Muscle of leg (tissue), 11 donors: ENCODE data around the gene SPDEF. TPM values are rescaled to one million over a fixed set of nuclear protein-coding genes. Genes with fewer than 3 reads are reported as not detected.
A peak's percentile ranks its signal among the peaks of the same experiment; 100 is the strongest.

Experiments
- DNase-seq: peaks from one replicate; pipeline ENCODE4 v3.0.0; 2013
- H3K27ac ChIP-seq: one replicate; pipeline ENCODE4 v1.5.1; 2013; ENCODE audit warnings: mild to moderate bottlenecking, low read length, control low read depth
- H3K27me3 ChIP-seq: one replicate; pipeline ENCODE4 v1.6.1; 2013; ENCODE audit warnings: low read length; ENCODE audit not compliant: control insufficient read depth, insufficient read depth
- H3K36me3 ChIP-seq: one replicate; pipeline ENCODE4 v1.6.1; 2013; ENCODE audit warnings: low read length; ENCODE audit not compliant: control insufficient read depth, insufficient read depth
- H3K4me1 ChIP-seq: one replicate; pipeline ENCODE4 v1.6.1; 2013; ENCODE audit warnings: low read length; ENCODE audit not compliant: control insufficient read depth, insufficient read depth
- H3K4me3 ChIP-seq: one replicate; pipeline ENCODE4 v1.5.1; 2013; ENCODE audit warnings: low read length, control low read depth
- H3K9me3 ChIP-seq: replicated peaks from 2 replicates; pipeline ENCODE4 v1.6.1; 2013; ENCODE audit warnings: low read depth, low read length; ENCODE audit not compliant: control insufficient read depth
- WGBS: methylation state at CpG from one replicate; pipeline ENCODE4 v1.1.5; 2013; ENCODE audit warnings: missing lambda C conversion rate; ENCODE audit not compliant: insufficient coverage; 5-methylcytosine and 5-hydroxymethylcytosine counted together
- polyA plus RNA-seq, 8 donors: library from polyadenylated mRNA; unstranded; fragments of 120-200 nt; gene quantifications; one replicate each; pipeline versions ENCODE4 v1.2.1 to v1.2.3, GENCODE V29; 2013; ENCODE audit warnings: inconsistent platforms in 1 of 8, low replicate concordance in 1 of 8; ENCODE audit not compliant: insufficient read length in 8 of 8, insufficient read depth in 1 of 8
- total RNA-seq: library from RNA; stranded (reverse); fragments of 120-200 nt; gene quantifications from one replicate; pipeline ENCODE4 v1.2.4, GENCODE V29; 2013

The SPDEF gene
- total and polyA plus RNA-seq, 9 donors: 0.04 to 0.28 (median 0.11) TPM; not detected in 3

DNA sequence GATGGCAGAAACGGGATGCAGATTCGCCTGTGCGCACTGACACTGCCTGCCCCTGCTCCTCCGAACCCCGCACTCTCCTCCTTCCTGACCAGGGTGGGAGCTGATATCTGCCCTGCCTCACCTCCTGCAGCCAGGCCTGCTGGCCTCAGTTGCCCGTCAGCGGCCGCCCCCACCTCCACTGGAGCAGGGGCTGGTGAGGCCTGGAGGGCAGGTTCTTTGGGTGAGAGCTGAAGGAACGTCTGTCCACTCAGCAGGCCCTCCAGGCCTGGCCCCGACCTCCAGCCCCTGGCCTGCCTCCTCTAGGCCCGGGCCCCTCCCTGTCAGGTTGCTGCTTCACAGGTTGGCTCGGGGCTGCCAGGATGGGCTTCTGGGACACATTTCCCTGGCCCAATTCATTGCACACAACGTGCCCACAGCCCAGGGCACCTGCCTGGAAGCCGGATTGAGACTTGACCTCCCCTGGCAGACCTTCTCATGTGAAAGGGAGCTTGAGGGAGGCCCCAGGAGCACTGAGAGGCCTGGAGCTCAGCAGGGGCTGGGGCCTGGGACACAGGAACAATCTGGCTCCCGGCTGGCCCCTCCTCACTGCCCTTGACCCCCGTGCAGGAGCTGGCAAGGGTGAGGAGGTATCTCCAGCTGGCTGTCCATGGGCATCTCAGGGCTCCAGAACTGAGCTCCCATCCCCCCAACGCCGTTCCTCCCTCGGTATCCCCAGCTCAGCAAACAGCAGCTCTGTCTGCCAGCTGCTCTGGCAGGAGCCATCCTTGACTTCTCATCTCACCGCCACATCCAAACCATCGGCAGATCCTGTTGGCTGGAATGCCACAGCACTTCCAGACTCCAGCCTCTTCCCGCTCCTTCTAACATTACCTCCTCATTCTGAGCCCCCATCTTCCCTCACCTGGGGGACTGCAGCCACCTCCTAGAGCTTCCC is 39.5 kb downstream of the SPDEF start:
- no peak overlapping the region for H3K27ac ChIP-seq
- peaks cover 21% of the 10 kb centered on the region for H3K27me3 ChIP-seq
- H3K9me3 ChIP-seq: no peaks in the 10 kb centered on the region
- 74% methylated on average over 17 of the region's 22 CpGs for WGBS
- peaks cover 7% of the 10 kb centered on the region for H3K4me1 ChIP-seq
- H3K36me3 ChIP-seq: no peaks in the 10 kb centered on the region
- DNase-seq: no peak
- H3K4me3 ChIP-seq: no peak overlapping the region

DNA sequence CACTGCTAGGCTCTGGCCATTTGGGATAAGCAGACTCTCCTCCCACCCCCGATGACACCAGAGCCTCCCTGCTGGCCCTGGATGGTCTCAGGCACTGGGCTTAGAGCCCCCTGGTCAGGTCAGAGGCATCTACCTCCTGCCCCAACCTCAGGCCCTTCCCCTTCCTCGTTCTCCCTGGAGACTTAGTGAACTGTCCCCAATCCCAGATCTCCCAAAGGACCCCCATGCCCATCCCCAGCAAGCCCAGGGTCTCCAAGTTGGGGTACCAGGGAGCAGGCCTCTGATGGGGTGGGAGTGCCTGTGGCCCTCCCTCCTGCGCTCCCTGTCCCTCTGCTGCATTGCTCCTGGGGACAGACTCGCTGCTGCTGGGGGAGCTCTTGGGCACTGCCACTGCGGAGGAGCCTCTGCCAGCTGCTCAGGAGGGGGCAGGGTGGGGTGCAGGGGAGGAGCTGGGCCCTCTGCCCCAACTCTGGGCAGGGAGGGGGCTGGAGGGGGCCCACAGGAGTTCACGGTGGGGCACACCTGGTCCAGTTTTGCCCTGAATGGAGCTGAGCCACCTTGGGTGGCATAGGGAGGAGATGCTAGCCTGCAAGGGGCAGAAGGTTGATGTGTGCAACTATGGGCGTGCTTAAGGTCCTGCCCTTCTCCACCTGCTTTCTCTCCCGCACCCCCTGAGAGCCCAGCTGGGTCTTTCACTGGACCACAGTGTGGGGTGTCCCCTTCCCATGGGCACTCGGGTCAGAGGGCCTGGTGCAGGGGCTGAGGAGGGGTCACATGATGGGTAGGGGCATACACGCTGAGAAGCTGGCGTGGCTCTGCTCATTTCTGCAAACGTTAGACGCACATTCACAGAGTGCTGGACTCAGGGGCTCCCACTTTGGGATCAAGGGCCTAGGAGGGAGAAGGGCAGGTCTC is 40.4 kb downstream of the SPDEF start:
- H3K9me3 ChIP-seq: no peaks in the 10 kb centered on the region
- DNase-seq: no peak
- H3K4me1 ChIP-seq: peaks cover 7% of the 10 kb centered on the region
- H3K27me3 ChIP-seq: peaks cover 21% of the 10 kb centered on the region
- H3K4me3 ChIP-seq: no peak overlapping the region
- H3K36me3 ChIP-seq: no peaks in the 10 kb centered on the region
- WGBS: 52% methylated on average over 9 of the region's 13 CpGs
- H3K27ac ChIP-seq: no peak overlapping the region

- Histone ChIP-seq H3K4me1 (peaks cover 7% of the 10 kb centered on the region), H3K9me3 (no peaks in the 10 kb centered on the region), H3K27ac (no peak overlapping the region), H3K27me3 (peaks cover 21% of the 10 kb centered on the region), H3K36me3 (no peaks in the 10 kb centered on the region), H3K4me3 (no peak overlapping the region)
- WGBS: 17% methylated on average over 22 of the region's 34 CpGs
- DNase-seq: peak; percentile 92
These were observed 41.3 kb downstream of the SPDEF start for GRCh38 chr6:34514593-34515472.

DNA sequence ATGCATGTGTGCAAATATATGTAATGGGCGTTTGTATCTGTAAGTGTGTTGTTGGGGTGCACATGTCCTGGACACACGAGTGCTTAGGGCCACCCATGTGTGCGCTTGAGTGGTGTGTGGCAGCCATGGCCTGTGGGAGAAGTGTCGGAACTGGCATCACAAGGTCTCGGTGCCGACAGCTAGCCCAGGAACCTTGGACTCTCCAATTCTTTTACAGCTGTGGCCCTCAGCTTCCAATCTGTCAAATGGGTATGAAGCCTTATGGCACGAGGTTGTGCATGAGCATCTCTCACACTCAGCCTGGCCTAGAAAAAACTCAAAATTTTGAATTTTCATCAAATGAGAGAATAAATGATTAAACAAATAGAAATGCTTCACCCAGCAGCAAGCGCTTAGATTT is 42.0 kb downstream of the SPDEF start:
- no peak overlapping the region for H3K27ac ChIP-seq
- 88% methylated on average over 7 of the region's 8 CpGs for WGBS
- H3K4me1 ChIP-seq: peaks cover 7% of the 10 kb centered on the region
- H3K36me3 ChIP-seq: no peaks in the 10 kb centered on the region
- peaks cover 21% of the 10 kb centered on the region for H3K27me3 ChIP-seq
- no peak for DNase-seq
- no peaks in the 10 kb centered on the region for H3K9me3 ChIP-seq
- H3K4me3 ChIP-seq: no peak overlapping the region

GRCh38 chr6:34513646-34514045 is 42.5 kb downstream of the SPDEF start:
- peaks cover 7% of the 10 kb centered on the region for H3K4me1 ChIP-seq
- H3K9me3 ChIP-seq: peaks cover 3% of the 10 kb centered on the region
- peaks cover 21% of the 10 kb centered on the region for H3K27me3 ChIP-seq
- H3K36me3 ChIP-seq: no peaks in the 10 kb centered on the region
- 96% methylated on average over 3 of the region's 4 CpGs for WGBS
- no peak for DNase-seq
- no peak overlapping the region for H3K4me3 ChIP-seq
- H3K27ac ChIP-seq: no peak overlapping the region

GRCh38 chr6:34512738-34513115 is 43.4 kb downstream of the SPDEF start:
- no peak overlapping the region for H3K27ac ChIP-seq
- DNase-seq: no peak
- H3K27me3 ChIP-seq: peaks cover 21% of the 10 kb centered on the region
- no peaks in the 10 kb centered on the region for H3K36me3 ChIP-seq
- no peak overlapping the region for H3K4me3 ChIP-seq
- H3K4me1 ChIP-seq: peaks cover 7% of the 10 kb centered on the region
- H3K9me3 ChIP-seq: peaks cover 3% of the 10 kb centered on the region
- WGBS: 66% methylated on average over 4 of the region's 5 CpGs

DNA sequence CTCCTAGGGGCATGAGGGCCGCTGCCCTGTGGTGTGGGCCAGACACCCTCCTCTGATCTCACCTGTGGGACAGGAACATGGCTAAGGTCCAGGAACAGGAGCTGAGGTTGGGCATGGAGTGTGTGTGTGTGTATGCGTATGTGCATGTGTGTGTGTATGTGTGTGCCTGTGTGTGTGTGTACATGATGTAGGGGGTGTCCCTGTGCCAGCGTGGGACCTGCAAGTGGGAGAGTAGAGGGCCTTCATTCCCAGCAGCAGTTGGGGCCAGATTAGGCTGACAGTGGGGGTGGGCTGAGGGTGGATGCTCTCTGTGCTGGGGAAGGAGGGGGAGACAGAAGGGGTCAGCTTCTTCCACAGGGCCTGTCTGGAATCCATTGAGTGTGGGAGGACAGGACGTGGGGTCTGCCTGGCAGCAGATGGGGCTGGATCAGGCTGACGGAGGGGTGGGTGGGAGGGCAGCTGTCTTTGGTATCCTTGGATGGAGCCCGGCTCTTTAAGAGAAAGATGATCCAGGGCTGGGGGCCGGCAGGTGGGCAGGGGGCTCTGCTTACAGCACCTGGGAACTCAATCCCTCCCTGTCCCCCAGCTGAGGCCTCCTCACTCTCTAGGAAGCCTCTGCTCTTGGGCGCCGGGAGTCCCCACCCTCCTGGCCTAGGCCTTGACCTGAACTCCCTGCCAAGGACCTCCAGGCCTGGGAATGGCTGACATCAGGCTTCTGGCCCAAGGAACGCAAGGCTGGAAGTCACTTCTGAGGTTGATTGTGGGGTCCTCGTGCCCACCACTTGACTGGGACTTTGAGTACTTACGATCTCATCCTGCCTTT is 44.0 kb downstream of the SPDEF start:
- peaks cover 21% of the 10 kb centered on the region for H3K27me3 ChIP-seq
- no peaks in the 10 kb centered on the region for H3K36me3 ChIP-seq
- peaks cover 7% of the 10 kb centered on the region for H3K4me1 ChIP-seq
- no peak for DNase-seq
- WGBS: 51% methylated on average over 8 of the region's 12 CpGs
- peaks cover 3% of the 10 kb centered on the region for H3K9me3 ChIP-seq
- no peak overlapping the region for H3K4me3 ChIP-seq
- H3K27ac ChIP-seq: no peak overlapping the region

DNA sequence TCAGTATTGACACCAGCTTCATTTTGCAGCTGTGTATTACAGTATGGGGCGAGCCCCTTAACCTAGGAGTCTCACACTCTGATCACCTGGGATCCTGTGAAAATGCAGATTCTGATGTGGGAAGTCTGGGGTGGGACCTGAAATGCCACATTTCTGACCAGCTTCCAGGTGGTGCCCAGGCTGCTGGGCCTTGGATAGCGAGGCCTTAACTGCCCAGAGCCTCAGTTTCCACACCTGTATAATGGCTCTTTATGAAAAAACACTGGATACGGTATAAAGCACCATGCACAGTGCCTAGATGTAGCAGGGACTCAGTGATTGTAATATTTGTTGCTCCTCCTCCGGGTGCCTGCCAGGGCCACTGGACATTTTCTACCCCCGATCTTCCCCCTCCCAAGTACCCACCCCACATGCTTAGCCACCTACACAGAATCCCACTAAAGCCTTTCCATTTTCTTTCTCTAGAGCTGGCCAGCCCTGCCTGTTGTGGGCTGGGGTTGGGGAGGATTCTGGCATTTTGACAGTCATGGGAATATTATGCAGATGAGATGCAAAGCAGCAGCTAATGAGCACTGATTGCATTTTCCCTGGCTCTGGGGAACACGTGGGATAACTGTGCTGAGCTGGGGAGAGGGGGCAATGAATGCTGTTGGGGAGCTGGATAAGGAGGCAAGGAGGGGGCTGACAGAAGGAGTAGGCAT is 44.8 kb downstream of the SPDEF start:
- no peak for DNase-seq
- peaks cover 21% of the 10 kb centered on the region for H3K27me3 ChIP-seq
- no peak overlapping the region for H3K27ac ChIP-seq
- H3K36me3 ChIP-seq: no peaks in the 10 kb centered on the region
- peaks cover 3% of the 10 kb centered on the region for H3K9me3 ChIP-seq
- no peak overlapping the region for H3K4me3 ChIP-seq
- 68% methylated on average over 3 of the region's 6 CpGs for WGBS
- peaks cover 7% of the 10 kb centered on the region for H3K4me1 ChIP-seq
